Osteocyte (in vitro differentiated cells): Measurements from ENCODE around the gene FST. TPM values are rescaled to one million over a fixed set of nuclear protein-coding genes. Genes with fewer than 3 reads are reported as not detected.

Experiments used
- DNase-seq: peaks from one replicate; pipeline ENCODE4 v3.0.0; 2021; ENCODE audit warnings: mixed read lengths; ENCODE audit not compliant: unreplicated experiment; ENCODE audit errors: extremely low spot score
- H3K27ac Mint-ChIP-seq: one replicate; pipeline ENCODE4 v1.8.0; 2021; ENCODE audit warnings: mild to moderate bottlenecking, mixed read lengths; ENCODE audit not compliant: unreplicated experiment
- H3K27me3 Mint-ChIP-seq: one replicate; pipeline ENCODE4 v1.8.0; 2021; ENCODE audit warnings: mixed read lengths; ENCODE audit not compliant: unreplicated experiment
- H3K36me3 Mint-ChIP-seq: one replicate; pipeline ENCODE4 v1.8.0; 2021; ENCODE audit warnings: mixed read lengths; ENCODE audit not compliant: unreplicated experiment
- H3K4me1 Mint-ChIP-seq: one replicate; pipeline ENCODE4 v1.8.0; 2021; ENCODE audit warnings: mixed read lengths; ENCODE audit not compliant: unreplicated experiment
- H3K4me3 Mint-ChIP-seq: one replicate; pipeline ENCODE4 v1.8.0; 2021; ENCODE audit warnings: mild to moderate bottlenecking, moderate library complexity, mixed read lengths; ENCODE audit not compliant: unreplicated experiment
- H3K9me3 Mint-ChIP-seq: one replicate; pipeline ENCODE4 v1.8.0; 2021; ENCODE audit warnings: mixed read lengths; ENCODE audit not compliant: unreplicated experiment
- CTCF ChIP-seq: fragments of 200-600 bp; sonication (generic); IDR thresholded peaks from 2 replicates; pipeline ENCODE4 v1.5.0; 2021; ENCODE audit warnings: antibody characterized with exemption, mild to moderate bottlenecking, moderate library complexity
- total RNA-seq: library from RNA; stranded (reverse); gene quantifications from 2 replicates; pipeline ENCODE4 v1.2.1, GENCODE V29; 2021

FST gene
- total RNA-seq, 1 donor from 2014 or later, result 14.1 TPM

- H3K27me3 Mint-ChIP-seq, result peaks cover 41% of the 10 kb centered on the region
- H3K4me1 Mint-ChIP-seq, result no peaks in the 10 kb centered on the region
- no peak overlapping the region for H3K4me3 Mint-ChIP-seq
- TF ChIP-seq CTCF, result no peak
- no peak overlapping the region for H3K27ac Mint-ChIP-seq
- H3K9me3 Mint-ChIP-seq, result peaks cover 15% of the 10 kb centered on the region
- no peak for DNase-seq
- H3K36me3 Mint-ChIP-seq, result no peaks in the 10 kb centered on the region
Observed at GRCh38 chr5:53520813-53521212, 40.4 kb downstream of the FST start.

Other genes with a start within 250 kb of the FST start
- gene NDUFS4, start 80.0 kb downstream of the FST start, total RNA-seq, result 74.3 TPM in 2 replicates